Measurements from ENCODE around the gene MYO15A.

- TF ChIP-seq EZH2 (optimal IDR thresholded peaks at IDR 0.05; ENCODE audit: low read depth, low read length) = no peak
- peak; percentile 22; the same call in 1 of the 2 replicates for TF ChIP-seq CTCF (IDR thresholded peaks at IDR 0.05; ENCODE audit: low read length)
- no peak for TF ChIP-seq EZH2phosphoT487 (IDR thresholded peaks at IDR 0.05; ENCODE audit: low read length)
Measured at GRCh38 chr17:18143044-18143936, 34.7 kb downstream of the MYO15A start.
